Activated CD8-positive, alpha-beta memory T cell treated with anti-CD3 and anti-CD28 coated beads, Interleukin-2, amount 50 U/mL, for 24 hours (primary cell): ENCODE results near the gene LYAR.

Experiments
- DNase-seq: peaks from one replicate; pipeline ENCODE4 v3.0.0-alpha.2; 2020; ENCODE audit errors: extremely low read depth

Gene LYAR

GRCh38 chr4:4289941-4290850, at the start of gene LYAR, which contains the start of gene ZBTB49:
TSS of gene LYAR (minus strand) at chr4:4290154. CDS start at chr4:4283742, 6,412 bp downstream.
TSS of gene ZBTB49 (plus strand) at chr4:4290251. CDS start at chr4:4299946, 9,695 bp downstream.
- peak; percentile 89 for DNase-seq

- DNase-seq, result no peak
Measured at GRCh38 chr4:4339504-4340085, 49.6 kb upstream of the LYAR start.

- no peak for DNase-seq
Measured at GRCh38 chr4:4338210-4339001, 48.5 kb upstream of the LYAR start.

- peak; percentile 8 for DNase-seq
Measured at GRCh38 chr4:4334798-4335520, 45.0 kb upstream of the LYAR start.

- no peak for DNase-seq
Measured at GRCh38 chr4:4333265-4333706, 43.3 kb upstream of the LYAR start.

- DNase-seq, result no peak
Measured at GRCh38 chr4:4332529-4332928, 42.6 kb upstream of the LYAR start.

GRCh38 chr4:4330794-4331193, 40.8 kb upstream of the LYAR start:
- no peak for DNase-seq

GRCh38 chr4:4329496-4329895, 39.5 kb upstream of the LYAR start:
- no peak for DNase-seq

- no peak for DNase-seq
Measured at GRCh38 chr4:4328840-4329239, 38.9 kb upstream of the LYAR start.

GRCh38 chr4:4328206-4328605, 38.3 kb upstream of the LYAR start:
- DNase-seq, result no peak

- no peak for DNase-seq
Measured at GRCh38 chr4:4327652-4328121, 37.7 kb upstream of the LYAR start.

- DNase-seq, result no peak
Measured at GRCh38 chr4:4326166-4326565, 36.2 kb upstream of the LYAR start.

GRCh38 chr4:4325321-4325720, 35.4 kb upstream of the LYAR start:
- DNase-seq, result no peak

- DNase-seq, result no peak
Measured at GRCh38 chr4:4323705-4324534, 34.0 kb upstream of the LYAR start.

- DNase-seq, result no peak
Measured at GRCh38 chr4:4321951-4322688, 32.2 kb upstream of the LYAR start.

GRCh38 chr4:4320951-4321714, 31.2 kb upstream of the LYAR start:
- no peak for DNase-seq

- DNase-seq, result no peak
Measured at GRCh38 chr4:4320528-4320927, 30.6 kb upstream of the LYAR start.

GRCh38 chr4:4317496-4318232, 27.7 kb upstream of the LYAR start:
- DNase-seq, result no peak
